Activated naive CD8-positive, alpha-beta T cell treated with anti-CD3 and anti-CD28 coated beads, Interleukin-2, amount 50 U/mL, for 24 hours (primary cell): ENCODE results near the gene SLC12A8.
A peak's percentile ranks its signal among the peaks of the same experiment; 100 is the strongest.

Source experiments
- ATAC-seq: fragments of 150-1000 bp; cut with Tn5 transposase; one replicate; pipeline ENCODE4 v1.10.0; 2021
- DNase-seq: peaks from one replicate; pipeline ENCODE4 v3.0.0; 2021
- H3K27ac Mint-ChIP-seq: one replicate; pipeline ENCODE4 v1.8.0; 2021; ENCODE audit warnings: mild to moderate bottlenecking, mixed read lengths
- H3K27me3 Mint-ChIP-seq: one replicate; pipeline ENCODE4 v1.8.0; 2021; ENCODE audit warnings: mixed read lengths
- H3K36me3 Mint-ChIP-seq: one replicate; pipeline ENCODE4 v1.8.0; 2021; ENCODE audit warnings: low read depth, mixed read lengths
- H3K4me1 Mint-ChIP-seq: one replicate; pipeline ENCODE4 v1.8.0; 2021; ENCODE audit warnings: mixed read lengths
- H3K4me3 Mint-ChIP-seq: one replicate; pipeline ENCODE4 v1.8.0; 2021; ENCODE audit warnings: mild to moderate bottlenecking, moderate library complexity, mixed read lengths
- H3K9me3 Mint-ChIP-seq: one replicate; pipeline ENCODE4 v1.8.0; 2021; ENCODE audit warnings: mixed read lengths

Gene SLC12A8

DNA sequence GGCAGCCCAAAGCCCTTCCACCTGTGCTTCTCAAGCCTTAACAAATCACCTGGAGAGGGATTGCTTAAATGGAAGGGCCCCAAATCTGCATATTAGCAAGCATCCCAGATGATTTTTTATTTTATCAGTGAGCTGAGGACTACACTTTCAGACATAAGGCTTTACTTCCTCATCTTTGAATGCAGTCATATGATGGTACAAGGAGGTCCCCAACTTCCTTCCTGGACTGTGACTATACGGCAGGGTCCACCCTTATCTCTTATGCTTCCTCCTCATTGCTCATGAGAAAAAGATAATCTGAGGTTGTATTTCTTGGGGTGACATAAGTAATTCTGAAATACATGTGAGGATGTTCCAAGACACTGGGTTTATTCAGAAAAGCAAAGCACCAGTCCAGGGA is 143.1 kb downstream of the SLC12A8 start:
- no peaks in the 10 kb centered on the region for H3K36me3 Mint-ChIP-seq
- DNase-seq, result no peak
- no peak overlapping the region for H3K27ac Mint-ChIP-seq
- peaks cover 2% of the 10 kb centered on the region for H3K27me3 Mint-ChIP-seq
- H3K9me3 Mint-ChIP-seq, result no peaks in the 10 kb centered on the region
- no peak overlapping the region for H3K4me3 Mint-ChIP-seq
- H3K4me1 Mint-ChIP-seq, result peaks cover 10% of the 10 kb centered on the region
- no peak for ATAC-seq

DNA sequence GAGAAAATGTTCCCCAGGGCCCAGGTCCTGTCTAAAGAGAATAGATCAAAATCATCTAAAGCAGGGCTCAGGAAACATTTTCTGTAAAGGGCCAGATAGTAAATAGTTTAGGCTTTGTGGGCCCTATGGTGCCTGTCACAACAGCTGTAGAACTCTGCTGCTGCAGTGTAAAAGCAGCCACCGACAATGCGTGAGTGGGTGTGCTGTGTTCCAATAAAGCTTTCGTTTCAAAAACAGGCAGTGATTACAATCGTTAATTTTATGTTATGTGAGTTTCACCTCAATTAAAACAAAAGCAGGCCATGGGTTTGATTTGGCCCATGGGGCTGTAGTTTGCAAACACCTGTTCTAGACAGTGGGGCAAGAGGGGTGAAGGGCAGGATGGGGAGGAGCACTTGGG is 144.3 kb downstream of the SLC12A8 start:
- H3K4me1 Mint-ChIP-seq, result peaks cover 10% of the 10 kb centered on the region
- H3K36me3 Mint-ChIP-seq, result no peaks in the 10 kb centered on the region
- no peak for DNase-seq
- no peak overlapping the region for H3K27ac Mint-ChIP-seq
- H3K9me3 Mint-ChIP-seq, result no peaks in the 10 kb centered on the region
- no peak overlapping the region for H3K4me3 Mint-ChIP-seq
- no peak for ATAC-seq
- H3K27me3 Mint-ChIP-seq, result peaks cover 8% of the 10 kb centered on the region

DNA sequence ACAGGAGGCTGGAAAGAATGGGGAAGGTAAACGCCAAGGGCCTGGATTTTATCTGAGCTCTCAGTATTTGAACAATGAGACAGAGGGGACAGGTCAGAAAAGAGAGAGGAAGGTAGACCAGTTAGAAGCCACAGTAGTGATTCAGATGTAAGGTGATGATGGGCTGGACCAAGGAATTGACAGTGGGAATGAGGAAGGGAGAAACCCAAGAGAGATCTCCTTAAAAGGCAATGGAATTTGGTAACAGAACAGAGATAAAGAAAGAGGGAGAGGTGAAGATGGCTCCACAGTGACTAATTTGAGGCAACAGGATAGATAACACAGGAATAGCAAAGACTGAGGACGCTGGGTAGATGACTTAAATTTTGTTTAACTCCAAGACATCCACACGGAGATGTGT is 145.3 kb downstream of the SLC12A8 start:
- ATAC-seq (no peak), DNase-seq (no peak)
- Mint-ChIP-seq H3K36me3 (no peaks in the 10 kb centered on the region), H3K27ac (no peak overlapping the region), H3K9me3 (no peaks in the 10 kb centered on the region), H3K4me3 (no peak overlapping the region), H3K4me1 (peaks cover 10% of the 10 kb centered on the region), H3K27me3 (peaks cover 11% of the 10 kb centered on the region)

DNA sequence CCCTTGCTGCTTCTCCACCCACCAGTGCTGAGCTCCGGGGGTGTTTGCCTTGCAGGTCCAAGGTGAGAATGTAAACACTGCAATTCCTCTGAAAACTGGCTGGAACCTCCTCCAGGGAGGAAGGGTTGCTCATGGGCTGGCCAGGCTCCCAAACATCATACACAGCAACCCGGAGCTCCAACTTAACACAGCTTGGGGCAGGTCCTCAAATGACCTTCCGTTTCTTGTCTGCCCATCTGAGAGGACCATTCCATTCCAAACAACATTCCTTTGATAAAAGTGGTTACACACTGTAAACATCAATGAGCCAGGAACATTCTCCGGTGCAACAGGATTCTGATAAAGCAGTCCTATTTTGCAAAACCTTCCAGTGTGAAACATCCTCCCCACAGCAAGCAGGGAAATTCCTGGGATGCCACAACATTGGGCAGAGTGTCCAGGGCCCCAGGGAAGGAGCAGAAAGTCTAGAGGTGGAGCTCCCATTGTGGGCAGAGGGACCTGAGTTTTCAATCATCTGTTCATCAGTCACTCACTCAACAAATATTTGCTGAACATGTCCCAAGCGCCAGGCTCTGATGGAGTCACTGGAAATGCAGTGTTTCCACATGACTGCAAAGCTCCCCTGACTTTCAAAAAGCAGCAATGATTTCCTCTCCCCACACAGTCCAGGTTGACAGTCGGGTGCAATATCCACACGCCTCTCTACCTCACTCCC is 149.5 kb downstream of the SLC12A8 start:
- ATAC-seq, result no peak

GRCh38 chr3:125061646-125062045 is 150.9 kb downstream of the SLC12A8 start:
- no peak overlapping the region for H3K4me3 Mint-ChIP-seq
- no peaks in the 10 kb centered on the region for H3K9me3 Mint-ChIP-seq
- peaks cover 4% of the 10 kb centered on the region for H3K4me1 Mint-ChIP-seq
- DNase-seq (no peak), ATAC-seq (no peak)
- no peaks in the 10 kb centered on the region for H3K36me3 Mint-ChIP-seq
- H3K27me3 Mint-ChIP-seq, result peaks cover 31% of the 10 kb centered on the region
- H3K27ac Mint-ChIP-seq, result no peak overlapping the region

More for the DNA sequence above, 149.5 kb downstream of the SLC12A8 start:
- Mint-ChIP-seq H3K4me3 (no peak overlapping the region), H3K27me3 (peaks cover 28% of the 10 kb centered on the region), H3K4me1 (no peaks in the 10 kb centered on the region), H3K9me3 (no peaks in the 10 kb centered on the region), H3K27ac (no peak overlapping the region), H3K36me3 (no peaks in the 10 kb centered on the region)
- DNase-seq, result no peak

DNA sequence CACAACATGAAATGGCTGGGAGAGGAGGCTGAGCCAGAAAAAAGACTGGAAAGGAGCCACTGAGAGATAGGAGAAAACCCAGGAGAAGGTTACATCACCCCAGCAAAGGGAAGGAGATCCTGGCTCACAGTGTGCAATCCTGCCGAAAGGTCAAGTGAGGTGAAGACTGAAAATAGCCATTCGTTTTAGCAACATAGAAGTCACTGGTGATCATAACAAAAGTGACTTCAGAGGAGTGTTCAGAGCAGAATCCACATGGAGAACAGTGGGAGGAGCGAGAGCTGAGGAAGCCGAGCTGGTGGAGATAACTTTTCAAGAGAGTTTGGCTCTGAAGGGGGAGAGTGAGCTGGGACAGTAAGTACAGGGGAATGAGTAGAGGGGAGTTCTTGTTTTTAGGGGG is 151.4 kb downstream of the SLC12A8 start:
- H3K4me3 Mint-ChIP-seq, result no peak overlapping the region
- DNase-seq, result no peak
- H3K27me3 Mint-ChIP-seq, result peaks cover 31% of the 10 kb centered on the region
- ATAC-seq, result no peak
- H3K27ac Mint-ChIP-seq, result no peak overlapping the region
- H3K9me3 Mint-ChIP-seq, result no peaks in the 10 kb centered on the region
- peaks cover 7% of the 10 kb centered on the region for H3K4me1 Mint-ChIP-seq
- no peaks in the 10 kb centered on the region for H3K36me3 Mint-ChIP-seq

DNA sequence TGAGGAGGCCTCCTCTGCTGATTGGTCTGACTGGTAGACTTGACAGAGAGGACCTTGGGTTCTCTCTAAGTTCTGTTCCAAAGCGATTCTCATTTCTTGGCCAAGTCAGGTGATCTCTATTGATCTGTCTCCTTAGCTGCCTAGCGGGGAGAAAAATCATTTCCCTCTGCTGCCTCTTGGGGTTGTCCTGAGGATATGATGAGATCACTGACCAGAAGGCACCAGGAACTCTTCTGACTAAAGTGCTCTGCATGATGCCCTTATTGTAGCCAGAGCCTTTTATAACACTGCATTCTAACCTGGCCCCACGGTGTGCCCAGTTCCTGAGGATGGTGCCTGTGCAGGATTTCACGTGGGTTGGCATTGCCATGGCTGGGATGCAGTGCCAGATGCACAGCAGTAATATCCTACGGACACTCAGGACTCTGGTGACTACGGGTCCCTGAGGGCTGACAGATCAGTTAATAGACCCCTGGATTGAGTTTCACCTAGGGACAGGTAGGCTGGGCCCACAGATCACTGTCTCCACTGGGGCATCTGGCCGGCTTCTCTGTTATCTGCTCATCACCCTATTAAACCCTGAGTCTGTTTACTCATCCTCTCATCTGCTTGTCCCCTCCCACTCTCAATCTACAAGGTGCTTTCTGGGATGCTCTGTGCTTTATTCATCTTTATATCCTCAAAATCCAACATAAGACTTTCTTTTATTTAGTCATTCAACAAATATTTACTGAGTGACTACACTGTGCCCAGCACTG is 152.9 kb downstream of the SLC12A8 start:
- Mint-ChIP-seq H3K36me3 (peaks cover under 1% of the 10 kb centered on the region), H3K27me3 (peaks cover 31% of the 10 kb centered on the region), H3K27ac (no peak overlapping the region), H3K9me3 (no peaks in the 10 kb centered on the region), H3K4me1 (peaks cover 10% of the 10 kb centered on the region), H3K4me3 (no peak overlapping the region)
- ATAC-seq (no peak), DNase-seq (no peak)

DNA sequence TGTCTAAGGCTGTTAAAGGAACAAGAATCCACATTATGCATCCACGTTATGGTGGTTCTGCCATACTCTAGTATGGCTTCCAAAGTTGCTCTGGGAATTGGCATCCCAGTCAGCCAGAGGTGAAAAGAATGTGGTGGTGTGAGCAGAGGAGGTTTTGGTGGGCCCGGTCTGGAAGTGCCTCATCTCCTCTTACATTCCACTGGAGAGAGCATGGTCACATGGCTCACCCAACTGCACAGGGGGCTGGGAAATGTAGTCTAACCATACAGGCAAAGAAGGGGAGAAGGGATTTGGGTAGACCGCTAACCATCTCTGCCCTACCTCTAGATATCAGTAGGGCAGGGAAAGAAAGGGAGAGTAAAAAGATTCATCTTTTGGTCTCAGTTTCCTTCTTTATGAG is 153.6 kb downstream of the SLC12A8 start:
- Mint-ChIP-seq H3K36me3 (peaks cover 3% of the 10 kb centered on the region), H3K9me3 (no peaks in the 10 kb centered on the region), H3K27me3 (peaks cover 28% of the 10 kb centered on the region), H3K4me3 (no peak overlapping the region), H3K27ac (no peak overlapping the region), H3K4me1 (peaks cover 17% of the 10 kb centered on the region)
- ATAC-seq (no peak), DNase-seq (no peak)

DNA sequence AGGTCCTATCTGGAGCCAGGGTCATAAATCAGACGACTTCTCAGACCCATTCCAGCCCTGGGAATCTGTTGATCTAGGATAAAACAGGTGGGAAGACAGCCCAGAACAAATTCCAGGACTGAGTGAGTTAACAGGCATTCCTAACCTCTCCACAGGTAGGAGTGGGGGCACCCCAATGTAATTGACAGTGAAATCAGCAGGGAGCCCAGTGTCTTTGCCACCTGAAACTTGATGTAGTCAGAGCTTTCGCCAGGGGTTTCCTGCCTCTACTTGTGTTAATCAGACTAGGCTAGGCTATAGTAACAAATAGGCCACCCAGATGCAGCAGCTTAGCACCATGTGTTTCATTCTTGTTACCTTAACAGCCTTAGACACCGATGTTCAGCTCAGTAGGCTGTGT is 154.0 kb downstream of the SLC12A8 start:
- peaks cover 21% of the 10 kb centered on the region for H3K4me1 Mint-ChIP-seq
- peaks cover 3% of the 10 kb centered on the region for H3K36me3 Mint-ChIP-seq
- H3K4me3 Mint-ChIP-seq, result no peak overlapping the region
- H3K9me3 Mint-ChIP-seq, result no peaks in the 10 kb centered on the region
- H3K27me3 Mint-ChIP-seq, result peaks cover 26% of the 10 kb centered on the region
- no peak for DNase-seq
- ATAC-seq, result no peak
- H3K27ac Mint-ChIP-seq, result no peak overlapping the region

- Mint-ChIP-seq H3K4me3 (no peak overlapping the region), H3K27me3 (peaks cover 20% of the 10 kb centered on the region), H3K9me3 (no peaks in the 10 kb centered on the region), H3K4me1 (peaks cover 34% of the 10 kb centered on the region), H3K36me3 (peaks cover 3% of the 10 kb centered on the region), H3K27ac (no peak overlapping the region)
- DNase-seq, result no peak
- ATAC-seq, result no peak
Observed at GRCh38 chr3:125057186-125057850, 155.2 kb downstream of the SLC12A8 start.

DNA sequence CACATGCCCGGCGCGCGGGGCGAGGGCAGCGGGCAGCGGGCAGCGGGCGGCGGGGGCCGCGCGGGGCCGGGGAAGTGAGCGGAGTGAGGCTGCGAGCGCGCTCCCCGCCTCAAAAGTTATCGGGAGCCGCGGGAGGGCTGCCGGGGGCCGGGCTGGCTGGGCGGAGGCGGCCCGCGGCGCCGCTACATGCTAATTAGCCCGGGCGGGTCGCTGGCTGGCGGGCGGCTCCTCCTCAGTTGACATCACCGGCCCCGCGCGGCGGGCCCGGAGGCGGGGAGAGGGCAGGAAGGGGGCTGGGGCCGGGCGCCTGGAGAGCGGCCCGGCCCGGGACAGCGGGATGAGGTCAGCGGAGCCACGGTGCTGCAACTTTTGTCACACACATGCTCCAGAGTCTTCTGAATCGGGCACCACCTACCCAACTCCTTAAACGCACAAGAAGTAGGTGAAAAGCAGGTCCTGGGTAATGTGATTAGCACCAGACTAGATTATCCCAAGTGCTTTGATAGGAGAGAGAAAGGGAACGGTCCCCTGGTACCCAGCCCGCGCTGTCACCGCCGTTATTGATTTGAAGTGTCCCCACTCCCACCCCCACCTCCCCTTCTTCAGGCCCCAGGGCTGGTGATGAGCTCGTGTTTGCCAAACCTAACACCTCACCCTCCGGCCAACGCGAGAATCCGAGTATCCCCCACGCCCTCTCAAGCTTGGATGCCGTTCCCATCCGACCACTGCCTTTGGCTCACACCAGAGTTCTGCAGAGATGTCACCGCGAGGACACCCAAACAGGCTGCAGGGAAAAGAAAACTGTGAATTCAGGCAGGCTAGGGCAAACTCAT is 156.4 kb downstream of the SLC12A8 start, which contains the start of gene HEG1:
Gene HEG1 (minus strand): TSS at position 85 of the 833 bp plus-strand sequence. CDS start 107 bp downstream, outside the sequence.
- ATAC-seq, result peak; percentile 68
- H3K4me3 Mint-ChIP-seq, result peak within 1 kb of the TSS; percentile 94
- peaks cover 3% of the 10 kb centered on the region for H3K36me3 Mint-ChIP-seq
- H3K4me1 Mint-ChIP-seq, result peaks cover 45% of the 10 kb centered on the region
- peak within 1 kb of the TSS; percentile 89 for H3K27ac Mint-ChIP-seq
- peaks cover 15% of the 10 kb centered on the region for H3K27me3 Mint-ChIP-seq
- DNase-seq, result peak; percentile 79
- H3K9me3 Mint-ChIP-seq, result no peaks in the 10 kb centered on the region

- Mint-ChIP-seq H3K4me1 (peaks cover 53% of the 10 kb centered on the region), H3K27ac (peak overlapping the region; percentile 89)
Observed at GRCh38 chr3:125055331-125055912, 157.1 kb downstream of the SLC12A8 start.

GRCh38 chr3:125054449-125055329 is 157.9 kb downstream of the SLC12A8 start:
- DNase-seq (no peak), ATAC-seq (no peak)
- Mint-ChIP-seq H3K36me3 (peaks cover 8% of the 10 kb centered on the region), H3K9me3 (no peaks in the 10 kb centered on the region), H3K27ac (peak overlapping the region; percentile 89), H3K4me3 (peak overlapping the region; percentile 94), H3K4me1 (peaks cover 54% of the 10 kb centered on the region), H3K27me3 (peaks cover 6% of the 10 kb centered on the region)

More at GRCh38 chr3:125055331-125055912, 157.1 kb downstream of the SLC12A8 start:
- peaks cover 10% of the 10 kb centered on the region for H3K27me3 Mint-ChIP-seq
- H3K36me3 Mint-ChIP-seq, result peaks cover 7% of the 10 kb centered on the region
- no peaks in the 10 kb centered on the region for H3K9me3 Mint-ChIP-seq
- peak overlapping the region; percentile 94 for H3K4me3 Mint-ChIP-seq
- peak; percentile 39 for DNase-seq
- peak; percentile 10 for ATAC-seq
